HCT116 (cell line): ENCODE measurements around the gene MOB2. TPM values are rescaled to one million over a fixed set of nuclear protein-coding genes. Genes with fewer than 3 reads are reported as not detected.

Source experiments
- ATAC-seq: fragments of 200-7000 bp; cut with Tn5 transposase; 2 replicates; pipeline ENCODE4 v1.9.1; 2020; ENCODE audit warnings: mild to moderate bottlenecking, moderate library complexity
- BruUV-seq: library from RNA; stranded (reverse); fragments of 400-500 nt; replicated peaks from 2 replicates; lab custom pipeline; 2021; lab: Mats Ljungman, UMichigan
- CTCF ChIA-PET: fragments of 300-600 bp; sonication (Branson Sonifier 250); formaldehyde crosslinking; loops from one replicate; lab custom pipeline; 2021; ENCODE audit warnings: antibody characterized with exemption; lab: Charles Lee
- POLR2A ChIA-PET: fragments of 300-600, 350-600 bp; sonication (Branson Sonifier 250); formaldehyde crosslinking; loops from one replicate; lab custom pipeline; 2021; ENCODE audit warnings: antibody characterized with exemption; lab: Charles Lee
- RAD21 ChIA-PET, 2 experiments: fragments of 300-600 bp; sonication (Branson Sonifier 250); formaldehyde crosslinking; loops; one replicate each; lab custom pipeline; 2023; ENCODE audit warnings: low total read pairs in 2 of 2; ENCODE audit not compliant: uncharacterized antibody in 2 of 2, unreplicated experiment in 2 of 2, low non-redundant PET in 1 of 2; lab: Charles Lee
- DNase-seq: peaks from one replicate; pipeline ENCODE4 v3.0.0-alpha.2; 2010; ENCODE audit warnings: low read depth, low spot score
- H2AFZ ChIP-seq: fragments of 200-600 bp; shearing (Covaris generic), sonication (generic); 2 replicates; pipeline ENCODE4 v1.6.1; 2017; ENCODE audit warnings: low read depth, mixed run types, mixed read lengths, antibody characterized with exemption, low read length; ENCODE audit not compliant: poor library complexity, severe bottlenecking
- H3K27ac ChIP-seq: 2 replicates; pipeline ENCODE4 v1.5.1; 2012; ENCODE audit warnings: low read depth, low read length
- H3K27me3 ChIP-seq: fragments of 200-600 bp; sonication (generic); 2 replicates; pipeline ENCODE4 v1.6.1; 2016; ENCODE audit warnings: mixed run types, low read length, mixed read lengths; ENCODE audit not compliant: insufficient read depth
- H3K36me3 ChIP-seq, 2 experiments: fragments of 200-500 bp in 1 of 2; fragments of 200-600 bp in 1 of 2; sonication (Bioruptor generic) in 1 of 2; sonication (generic) in 1 of 2; 2 replicates each; pipeline versions ENCODE4 v1.5.1 to v1.6.1; 2014 to 2016; ENCODE audit warnings: low read length in 2 of 2, inconsistent platforms in 1 of 2, mixed read lengths in 1 of 2, mixed run types in 1 of 2; ENCODE audit not compliant: insufficient read depth in 2 of 2, control insufficient read depth in 1 of 2
- H3K4me1 ChIP-seq, 2 experiments: fragments of 200-600 bp in 1 of 2; sonication (generic) in 1 of 2; 2 replicates each; pipeline versions ENCODE4 v1.5.1 to v1.6.1; 2012 to 2017; ENCODE audit warnings: low read length in 2 of 2, inconsistent platforms in 1 of 2, mild to moderate bottlenecking in 1 of 2, mixed read lengths in 1 of 2, mixed run types in 1 of 2, moderate library complexity in 1 of 2; ENCODE audit not compliant: insufficient read depth in 2 of 2, control insufficient read depth in 1 of 2
- H3K4me2 ChIP-seq: fragments of 200-600 bp; sonication (generic); 2 replicates; pipeline ENCODE4 v1.6.1; 2017; ENCODE audit warnings: mixed run types, low read length, mixed read lengths
- H3K4me3 ChIP-seq, 2 experiments: fragments of 200-600 bp in 1 of 2; sonication (generic) in 1 of 2; replicated peaks in 1 of 2; 2 replicates each; pipeline ENCODE4 v1.5.1; 2011 to 2016; ENCODE audit warnings: low read length in 2 of 2, control low read depth in 1 of 2, low read depth in 1 of 2, mild to moderate bottlenecking in 1 of 2, mixed read lengths in 1 of 2, mixed run types in 1 of 2
- H3K79me2 ChIP-seq: fragments of 200-600 bp; sonication (generic); 2 replicates; pipeline ENCODE4 v1.6.1; 2017; ENCODE audit warnings: mild to moderate bottlenecking, mixed run types, low read length, moderate library complexity, mixed read lengths; ENCODE audit not compliant: insufficient read depth
- H3K9ac ChIP-seq: fragments of 200-600 bp; sonication (generic); 2 replicates; pipeline ENCODE4 v1.6.1; 2016; ENCODE audit warnings: low read length, mixed read lengths
- H3K9me2 ChIP-seq: fragments of 200-600 bp; sonication (generic), shearing (Covaris generic); 2 replicates; pipeline ENCODE4 v1.6.1; 2017; ENCODE audit warnings: mixed run types, mild to moderate bottlenecking, moderate library complexity; ENCODE audit not compliant: insufficient read depth
- H3K9me3 ChIP-seq, 2 experiments: fragments of 200-500 bp in 1 of 2; fragments of 200-600 bp in 1 of 2; sonication (Bioruptor generic) in 1 of 2; sonication (generic) in 1 of 2; 2 replicates each; pipeline ENCODE4 v1.6.1; 2014 to 2017; ENCODE audit warnings: low read length in 2 of 2, mixed read lengths in 2 of 2, inconsistent platforms in 1 of 2, low read depth in 1 of 2, mild to moderate bottlenecking in 1 of 2, mixed run types in 1 of 2, moderate library complexity in 1 of 2; ENCODE audit not compliant: control insufficient read depth in 1 of 2, insufficient read depth in 1 of 2
- H4K20me1 ChIP-seq: fragments of 200-600 bp; sonication (generic), shearing (Covaris generic); 2 replicates; pipeline ENCODE4 v1.6.1; 2017; ENCODE audit warnings: mixed run types, mild to moderate bottlenecking, moderate library complexity; ENCODE audit not compliant: insufficient read depth
- CEBPB ChIP-seq: IDR thresholded peaks from 2 replicates; pipeline ENCODE4 v1.6.1; 2012; ENCODE audit warnings: low read depth
- CTCF ChIP-seq, 3 experiments: fragments of 200-600 bp in 1 of 3; sonication (generic) in 1 of 3; IDR thresholded peaks in 2 of 3; conservative IDR thresholded peaks in 1 of 3; 2 replicates each; pipeline ENCODE4 v1.5.1; 2012 to 2017; ENCODE audit warnings: low read depth in 2 of 3, low read length in 2 of 3, antibody characterized with exemption in 1 of 3, borderline replicate concordance in 1 of 3, control low read depth in 1 of 3, mild to moderate bottlenecking in 1 of 3, mixed read lengths in 1 of 3, mixed run types in 1 of 3, moderate library complexity in 1 of 3; ENCODE audit not compliant: insufficient read depth in 1 of 3
- EGR1 ChIP-seq: IDR thresholded peaks from 2 replicates; pipeline ENCODE4 v1.6.1; 2012; ENCODE audit warnings: low read depth
- ELF1 ChIP-seq: IDR thresholded peaks from 2 replicates; pipeline ENCODE4 v1.6.1; 2012; ENCODE audit warnings: low read depth, borderline replicate concordance
- EZH2phosphoT487 ChIP-seq: fragments of 200-600 bp; IDR thresholded peaks from 2 replicates; pipeline ENCODE4 v1.6.1; 2018; ENCODE audit warnings: antibody characterized with exemption, borderline replicate concordance
- FOSL1 ChIP-seq: IDR thresholded peaks from 2 replicates; pipeline ENCODE4 v1.6.1; 2012; ENCODE audit warnings: low read depth
- JUND ChIP-seq: IDR thresholded peaks from 2 replicates; pipeline ENCODE4 v1.6.1; 2012
- POLR2A ChIP-seq: IDR thresholded peaks from 2 replicates; pipeline ENCODE4 v1.7.0; 2011; ENCODE audit warnings: borderline replicate concordance; ENCODE audit not compliant: insufficient read depth, insufficient read length; ENCODE audit errors: extremely low read depth
- POLR2AphosphoS5 ChIP-seq: IDR thresholded peaks from 2 replicates; pipeline ENCODE4 v1.6.1; 2011; ENCODE audit warnings: mild to moderate bottlenecking, low read depth, low read length, moderate library complexity
- RAD21 ChIP-seq: IDR thresholded peaks from 2 replicates; pipeline ENCODE4 v1.6.1; 2012; ENCODE audit warnings: low read depth, mild to moderate bottlenecking
- SIN3A ChIP-seq: IDR thresholded peaks from 2 replicates; pipeline ENCODE4 v1.6.1; 2012; ENCODE audit warnings: low read depth
- SP1 ChIP-seq: IDR thresholded peaks from 2 replicates; pipeline ENCODE4 v1.6.1; 2012; ENCODE audit warnings: low read depth
- SRF ChIP-seq: IDR thresholded peaks from 2 replicates; pipeline ENCODE4 v1.6.1; 2012; ENCODE audit warnings: low read depth
- TCF7L2 ChIP-seq: IDR thresholded peaks from 2 replicates; pipeline ENCODE4 v1.7.0; 2011; ENCODE audit warnings: borderline replicate concordance, inconsistent platforms; ENCODE audit not compliant: insufficient read depth, insufficient read length; ENCODE audit errors: extremely low read depth
- ZFX ChIP-seq: fragments of 450-650 bp; IDR thresholded peaks from 2 replicates; pipeline ENCODE4 v1.6.1; 2017
- ZNF274 ChIP-seq: fragments of 200-500 bp; sonication (Bioruptor generic); IDR thresholded peaks from 2 replicates; pipeline ENCODE4 v1.6.1; 2014; ENCODE audit warnings: mild to moderate bottlenecking, low read depth, low read length, inconsistent platforms
- intact Hi-C: fragments of 100-400 bp; cut with micrococcal nuclease; formaldehyde crosslinking; loops from 2 replicates; pipeline ENCODE4 v1.10.0; 2022
- total RNA-seq: library from RNA; stranded (reverse); gene quantifications from one replicate; pipeline ENCODE4 v1.2.1, GENCODE V29; 2021; ENCODE audit not compliant: unreplicated experiment
- TF ChIP-seq, protein P1 (sequence below): IDR thresholded peaks from 2 replicates; pipeline ENCODE4 v1.6.1; 2012
- TF ChIP-seq, protein P2 (sequence below): IDR thresholded peaks from 2 replicates; pipeline ENCODE4 v1.6.1; 2012

The MOB2 gene
- total RNA-seq, 1 experiment from 2014 or later: 25.7 TPM

- Histone ChIP-seq H3K79me2 (peaks cover 57% of the 10 kb centered on the region; the same call in 1 of the 2 replicates), H3K27ac (no peak overlapping the region), H3K9me3 (no peaks in the 10 kb centered on the region), H3K9me2 (no peaks in the 10 kb centered on the region), H3K4me2 (no peak overlapping the region), H3K36me3 (no peaks in the 10 kb centered on the region), H3K4me3 (no peak overlapping the region), H3K4me1 (peaks cover 4 to 15% of the 10 kb centered on the region in 2 experiments; a peak in 2 of 4 replicates), H4K20me1 (no peaks in the 10 kb centered on the region), H2AFZ (no peak overlapping the region), H3K9ac (no peak overlapping the region), H3K27me3 (no peaks in the 10 kb centered on the region)
- POLR2A ChIA-PET: no interaction called here
- RAD21 ChIA-PET: no interaction called here
- BruUV-seq: no TSS peak
- TF ChIP-seq ZFX (no peak), RAD21 (no peak), CEBPB (no peak), POLR2AphosphoS5 (no peak), SIN3A (no peak), EGR1 (no peak), SRF (no peak), SP1 (no peak)
- CTCF ChIA-PET: no interaction called here
- intact Hi-C loops: no loop called here
- ATAC-seq (no peak), DNase-seq (no peak)
These were observed 44.3 kb upstream of the MOB2 start for GRCh38 chr11:1530686-1531448.

DNA sequence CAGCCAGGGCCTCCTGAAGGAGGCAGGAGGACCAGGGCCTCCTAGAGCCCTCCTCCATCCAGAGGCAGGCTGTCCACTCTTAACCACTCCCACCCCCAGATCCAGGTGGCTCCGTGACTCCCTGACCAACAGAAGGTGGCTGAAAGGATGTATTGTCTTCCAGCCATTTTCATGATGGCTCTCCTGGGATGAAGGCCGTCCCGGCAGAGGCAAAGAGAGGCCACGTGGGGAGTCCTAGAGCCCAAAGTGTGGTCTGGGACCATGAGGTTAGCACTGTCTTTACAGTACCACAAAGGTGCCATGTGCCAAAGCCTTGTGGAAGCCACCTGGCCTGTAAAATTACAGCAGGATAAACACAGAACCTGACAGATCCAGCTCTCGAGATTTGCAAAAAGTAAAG, 43.2 kb upstream of the MOB2 start:
- Histone ChIP-seq H3K9ac (no peak overlapping the region), H2AFZ (no peak overlapping the region), H3K4me1 (peaks cover 4 to 9% of the 10 kb centered on the region in 2 experiments; a peak in 2 of 4 replicates), H4K20me1 (no peaks in the 10 kb centered on the region), H3K4me3 (no peak overlapping the region)
- CTCF ChIA-PET: no interaction called here
- no TSS peak for BruUV-seq
- ATAC-seq: no peak
- intact Hi-C loops: no loop called here
- TF ChIP-seq FOSL1: no peak
- TF ChIP-seq ELF1: no peak
- no peak for TF ChIP-seq ZNF274
- TF ChIP-seq POLR2A: no peak
- no peak for TF ChIP-seq JUND
- no peak for TF ChIP-seq EZH2phosphoT487
- TF ChIP-seq, protein P1, sequence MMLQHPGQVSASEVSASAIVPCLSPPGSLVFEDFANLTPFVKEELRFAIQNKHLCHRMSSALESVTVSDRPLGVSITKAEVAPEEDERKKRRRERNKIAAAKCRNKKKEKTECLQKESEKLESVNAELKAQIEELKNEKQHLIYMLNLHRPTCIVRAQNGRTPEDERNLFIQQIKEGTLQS: no peak
- no peak for TF ChIP-seq CTCF (IDR thresholded peaks at IDR 0.05 in 2 of 3, conservative IDR thresholded peaks at IDR 0.05 in 1 of 3; ENCODE audit: borderline replicate concordance in 1 of 3, insufficient read depth in 1 of 3, low read depth in 2 of 3, low read length in 2 of 3)
- no peak for TF ChIP-seq TCF7L2
- TF ChIP-seq RAD21: no peak
- no peak for TF ChIP-seq EGR1
- TF ChIP-seq, protein P2, sequence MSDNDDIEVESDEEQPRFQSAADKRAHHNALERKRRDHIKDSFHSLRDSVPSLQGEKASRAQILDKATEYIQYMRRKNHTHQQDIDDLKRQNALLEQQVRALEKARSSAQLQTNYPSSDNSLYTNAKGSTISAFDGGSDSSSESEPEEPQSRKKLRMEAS: no peak
- TF ChIP-seq, all 23 proteins: peak for 0
- ChIA-PET RAD21 (no interaction called here), POLR2A (no interaction called here)
- no peak for DNase-seq
- no peaks in the 10 kb centered on the region for H3K9me3 ChIP-seq
- no peaks in the 10 kb centered on the region for H3K27me3 ChIP-seq
- no peaks in the 10 kb centered on the region for H3K9me2 ChIP-seq
- H3K79me2 ChIP-seq: peaks cover 47% of the 10 kb centered on the region
- H3K36me3 ChIP-seq: no peaks in the 10 kb centered on the region
- H3K4me2 ChIP-seq: no peak overlapping the region
- H3K27ac ChIP-seq: no peak overlapping the region
